AG04449 (cell line): Measurements from ENCODE around the gene RBSN.

Experiments
- CTCF ChIA-PET: fragments of 350-600 bp; formaldehyde crosslinking; extraction: SDS; loops from one replicate; lab custom pipeline; 2021; ENCODE audit warnings: antibody characterized with exemption; lab: Yijun Ruan, JAX
- POLR2A ChIA-PET: fragments of 400-600, 350-600 bp; formaldehyde crosslinking; extraction: SDS; loops from one replicate; lab custom pipeline; 2020; ENCODE audit warnings: antibody characterized with exemption, inconsistent platforms; lab: Yijun Ruan, JAX
- DNase-seq: peaks from one replicate; pipeline ENCODE4 v3.0.0-alpha.2; 2010; ENCODE audit warnings: low read depth, low spot score
- H3K4me3 ChIP-seq: 2 replicates; pipeline ENCODE4 v1.5.1; 2011; ENCODE audit warnings: low read depth, mild to moderate bottlenecking, control low read depth, low read length
- CTCF ChIP-seq: IDR thresholded peaks from one replicate; pipeline ENCODE4 v1.5.1; 2011; ENCODE audit warnings: mild to moderate bottlenecking, moderate library complexity, low read length, control low read depth, inconsistent platforms; ENCODE audit not compliant: insufficient read depth; ENCODE audit errors: missing control alignments

RBSN gene

GRCh38 chr3:15066467-15066866, 32.5 kb downstream of the RBSN start:
- ChIA-PET POLR2A (no interaction called here), CTCF (no interaction called here)
- no peak for DNase-seq
- no peak overlapping the region for H3K4me3 ChIP-seq
- TF ChIP-seq CTCF, result no peak

- ChIA-PET POLR2A (interaction anchor here (0.7 to 1.2 kb wide), 2 partner anchors 34 to 540 kb away, joined by 3 read pairs; partner anchors contain the start of gene RBSN), CTCF (interaction anchor here (0.8 to 2.4 kb wide), 3 partner anchors 14 to 138 kb away, joined by 4 to 7 read pairs (median 5); no protein-coding TSS in a partner anchor)
- peak overlapping the region; percentile 95 for H3K4me3 ChIP-seq
- DNase-seq, result no peak
- no peak for TF ChIP-seq CTCF
These were observed 33.4 kb downstream of the RBSN start for GRCh38 chr3:15065550-15066007.

- ChIA-PET CTCF (interaction anchor here (0.8 to 2.4 kb wide), 4 partner anchors 12 to 138 kb away, joined by 4 to 7 read pairs (median 5); no protein-coding TSS in a partner anchor), POLR2A (interaction anchor here (0.6 to 1.2 kb wide), 3 partner anchors 34 to 1484 kb away, joined by 3 read pairs; partner anchors contain the start of gene RBSN)
These were observed 34.0 kb downstream of the RBSN start, which contains the start of gene MRPS25 for GRCh38 chr3:15064835-15065549. Gene MRPS25 (minus strand): TSS chr3:15065315. CDS start chr3:15065194, 121 bp downstream.

GRCh38 chr3:15064299-15064834, 34.6 kb downstream of the RBSN start:
- ChIA-PET POLR2A (interaction anchor here (0.6 to 1.2 kb wide), 2 partner anchors 35 to 1484 kb away, joined by 3 read pairs; partner anchors contain the start of gene RBSN), CTCF (interaction anchor here (0.9 to 2.4 kb wide), 3 partner anchors 11 to 143 kb away, joined by 4 to 7 read pairs (median 5); no protein-coding TSS in a partner anchor)
- DNase-seq, result no peak
- no peak for TF ChIP-seq CTCF
- peak overlapping the region; percentile 95 for H3K4me3 ChIP-seq

More at GRCh38 chr3:15064835-15065549, 34.0 kb downstream of the RBSN start, which contains the start of gene MRPS25:
- peak within 1 kb of the TSS; percentile 95 for H3K4me3 ChIP-seq
- TF ChIP-seq CTCF, result no peak
- DNase-seq, result peak; percentile 54

GRCh38 chr3:15063656-15064286, 35.2 kb downstream of the RBSN start:
- H3K4me3 ChIP-seq, result peak overlapping the region; percentile 95
- POLR2A ChIA-PET, result no interaction called here
- DNase-seq, result no peak
- CTCF ChIA-PET, result interaction anchor here (0.9 to 2.4 kb wide), 3 partner anchors 11 to 143 kb away, joined by 4 to 7 read pairs (median 5); no protein-coding TSS in a partner anchor
- no peak for TF ChIP-seq CTCF
